Parathyroid adenoma (tissue), 2 donors: ENCODE measurements around the gene NEDD4L.

Experiments used
- H2AFZ ChIP-seq: fragments of 300-600 bp; sonication (generic); one replicate; pipeline ENCODE4 v1.7.0; 2017; ENCODE audit warnings: antibody characterized with exemption, mild to moderate bottlenecking
- H3K27ac ChIP-seq: fragments of 300-600 bp; sonication (generic); one replicate; pipeline ENCODE4 v1.7.0; 2017
- H3K27me3 ChIP-seq: fragments of 300-600 bp; sonication (generic); one replicate; pipeline ENCODE4 v1.7.0; 2017; ENCODE audit warnings: low read length; ENCODE audit not compliant: control insufficient read depth, insufficient read depth
- H3K36me3 ChIP-seq: fragments of 300-600 bp; sonication (generic); one replicate; pipeline ENCODE4 v1.7.0; 2017; ENCODE audit warnings: low read length; ENCODE audit not compliant: control insufficient read depth, insufficient read depth
- H3K4me1 ChIP-seq: fragments of 300-600 bp; sonication (generic); one replicate; pipeline ENCODE4 v1.7.0; 2017; ENCODE audit warnings: control low read depth
- H3K4me2 ChIP-seq: fragments of 300-600 bp; sonication (generic); one replicate; pipeline ENCODE4 v1.7.0; 2017; ENCODE audit warnings: low read length
- H3K4me3 ChIP-seq: fragments of 300-600 bp; sonication (generic); one replicate; pipeline ENCODE4 v1.7.0; 2017; ENCODE audit warnings: low read depth, low read length
- H3K79me2 ChIP-seq: fragments of 300-600 bp; sonication (generic); one replicate; pipeline ENCODE4 v1.7.0; 2017; ENCODE audit warnings: control low read depth
- H3K9ac ChIP-seq: fragments of 300-600 bp; sonication (generic); one replicate; pipeline ENCODE4 v1.7.0; 2017; ENCODE audit warnings: mild to moderate bottlenecking
- H3K9me3 ChIP-seq: fragments of 300-600 bp; sonication (generic); one replicate; pipeline ENCODE4 v1.7.0; 2017; ENCODE audit warnings: low read length; ENCODE audit not compliant: control insufficient read depth
- CTCF ChIP-seq: fragments of 300-600 bp; sonication (generic); IDR thresholded peaks from one replicate; pipeline ENCODE4 v1.7.0; 2017; ENCODE audit warnings: antibody characterized with exemption, mild to moderate bottlenecking
- donor health status: primary hyperparathyroidism.

NEDD4L gene

DNA sequence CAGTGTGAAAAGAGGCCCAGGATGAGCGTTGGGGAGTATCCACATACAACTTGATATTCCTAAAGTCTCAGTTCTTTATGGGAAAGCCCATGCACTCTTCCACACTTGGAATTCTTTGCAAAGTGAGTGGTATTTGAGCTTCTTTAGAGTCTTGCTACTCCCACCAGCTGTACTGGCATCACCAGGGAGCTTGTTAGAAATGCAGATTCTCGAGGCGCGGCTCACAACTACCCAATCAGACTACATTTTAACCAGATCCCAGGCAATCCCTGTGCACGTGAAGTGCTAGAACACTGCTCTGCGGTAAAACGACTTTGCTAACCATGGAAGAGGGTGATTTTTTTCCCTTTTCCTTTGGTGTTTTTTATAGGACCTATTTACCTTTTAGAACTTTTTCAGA, 184.7 kb downstream of the NEDD4L start:
- no peak overlapping the region for H3K4me3 ChIP-seq
- no peak overlapping the region for H3K4me2 ChIP-seq
- H2AFZ ChIP-seq, result no peak overlapping the region
- no peaks in the 10 kb centered on the region for H3K36me3 ChIP-seq
- no peaks in the 10 kb centered on the region for H3K9me3 ChIP-seq
- H3K4me1 ChIP-seq, result peaks cover 11% of the 10 kb centered on the region
- H3K9ac ChIP-seq, result no peak overlapping the region
- H3K27me3 ChIP-seq, result no peaks in the 10 kb centered on the region
- H3K27ac ChIP-seq, result no peak overlapping the region
- peaks cover 6% of the 10 kb centered on the region for H3K79me2 ChIP-seq
- no peak for TF ChIP-seq CTCF

- H3K9me3 ChIP-seq, result no peaks in the 10 kb centered on the region
- H3K36me3 ChIP-seq, result no peaks in the 10 kb centered on the region
- no peak overlapping the region for H3K9ac ChIP-seq
- no peaks in the 10 kb centered on the region for H3K27me3 ChIP-seq
- no peak overlapping the region for H3K4me3 ChIP-seq
- H3K27ac ChIP-seq, result no peak overlapping the region
- H3K4me1 ChIP-seq, result peaks cover 7% of the 10 kb centered on the region
- no peak overlapping the region for H2AFZ ChIP-seq
- no peak for TF ChIP-seq CTCF
- H3K79me2 ChIP-seq, result peaks cover 6% of the 10 kb centered on the region
- no peak overlapping the region for H3K4me2 ChIP-seq
These were observed 185.1 kb downstream of the NEDD4L start for GRCh38 chr18:58229162-58229561.

GRCh38 chr18:58230438-58231179, 186.6 kb downstream of the NEDD4L start:
- no peaks in the 10 kb centered on the region for H3K27me3 ChIP-seq
- H3K4me2 ChIP-seq, result no peak overlapping the region
- H3K9ac ChIP-seq, result no peak overlapping the region
- no peaks in the 10 kb centered on the region for H3K36me3 ChIP-seq
- H2AFZ ChIP-seq, result no peak overlapping the region
- peaks cover 5% of the 10 kb centered on the region for H3K4me1 ChIP-seq
- no peak for TF ChIP-seq CTCF
- H3K27ac ChIP-seq, result no peak overlapping the region
- H3K9me3 ChIP-seq, result no peaks in the 10 kb centered on the region
- peaks cover 6% of the 10 kb centered on the region for H3K79me2 ChIP-seq
- no peak overlapping the region for H3K4me3 ChIP-seq

GRCh38 chr18:58231930-58232329, 187.9 kb downstream of the NEDD4L start:
- Histone ChIP-seq H3K9me3 (no peaks in the 10 kb centered on the region), H3K79me2 (peaks cover 6% of the 10 kb centered on the region), H3K4me1 (peaks cover 4% of the 10 kb centered on the region), H3K27ac (no peak overlapping the region), H2AFZ (no peak overlapping the region), H3K4me2 (no peak overlapping the region), H3K36me3 (no peaks in the 10 kb centered on the region), H3K9ac (no peak overlapping the region), H3K4me3 (no peak overlapping the region), H3K27me3 (no peaks in the 10 kb centered on the region)
- no peak for TF ChIP-seq CTCF

- Histone ChIP-seq H3K9ac (no peak overlapping the region), H2AFZ (no peak overlapping the region), H3K27ac (no peak overlapping the region), H3K79me2 (peaks cover 6% of the 10 kb centered on the region), H3K4me1 (no peaks in the 10 kb centered on the region), H3K4me3 (no peak overlapping the region), H3K9me3 (no peaks in the 10 kb centered on the region), H3K4me2 (no peak overlapping the region), H3K36me3 (no peaks in the 10 kb centered on the region), H3K27me3 (no peaks in the 10 kb centered on the region)
- TF ChIP-seq CTCF, result no peak
These were observed 188.6 kb downstream of the NEDD4L start for GRCh38 chr18:58232668-58233067.
